Activated T-cell treated with anti-CD3 and anti-CD28 coated beads for 4 hours (primary cell): Measurements from ENCODE around the gene PAX2.
"Not testable (repeated sequence)": the region's sequence is repeated elsewhere in the genome, so short reads cannot be mapped to it uniquely, and the experiment has no call there.

Experiments used
- DNase-seq: peaks from one replicate; pipeline ENCODE4 v3.0.0-alpha.2; 2020

PAX2 gene

GRCh38 chr10:100744987-100745881, at the start of gene PAX2:
Gene PAX2 (plus strand): TSS chr10:100745582. CDS start chr10:100746261, 679 bp downstream.
- no peak for DNase-seq

GRCh38 chr10:100696477-100696901, 48.9 kb upstream of the PAX2 start:
- no peak for DNase-seq

GRCh38 chr10:100697070-100697469, 48.3 kb upstream of the PAX2 start:
- DNase-seq = no peak

GRCh38 chr10:100697631-100698030, 47.8 kb upstream of the PAX2 start:
- no peak for DNase-seq

GRCh38 chr10:100701704-100702103, 43.7 kb upstream of the PAX2 start:
- not testable (repeated sequence) for DNase-seq

- DNase-seq = no peak
Measured at GRCh38 chr10:100705139-100705538, 40.2 kb upstream of the PAX2 start.

GRCh38 chr10:100707261-100707848, 38.0 kb upstream of the PAX2 start:
- no peak for DNase-seq

GRCh38 chr10:100709146-100710082, 36.0 kb upstream of the PAX2 start:
- no peak for DNase-seq

- no peak for DNase-seq
Measured at GRCh38 chr10:100710151-100710871, 35.1 kb upstream of the PAX2 start.

GRCh38 chr10:100713049-100713858, 32.1 kb upstream of the PAX2 start:
- no peak for DNase-seq

- no peak for DNase-seq
Measured at GRCh38 chr10:100713859-100714565, 31.4 kb upstream of the PAX2 start.

- DNase-seq = no peak
Measured at GRCh38 chr10:100714566-100714950, 30.8 kb upstream of the PAX2 start.

GRCh38 chr10:100715101-100715444, 30.3 kb upstream of the PAX2 start:
- no peak for DNase-seq

GRCh38 chr10:100715445-100716385, 29.7 kb upstream of the PAX2 start:
- DNase-seq = no peak

GRCh38 chr10:100717166-100717565, 28.2 kb upstream of the PAX2 start:
- DNase-seq = no peak

GRCh38 chr10:100718197-100718742, 27.1 kb upstream of the PAX2 start:
- no peak for DNase-seq

- no peak for DNase-seq
Measured at GRCh38 chr10:100723180-100723579, 22.2 kb upstream of the PAX2 start.

- no peak for DNase-seq
Measured at GRCh38 chr10:100723770-100724530, 21.4 kb upstream of the PAX2 start.

GRCh38 chr10:100724531-100725027, 20.8 kb upstream of the PAX2 start:
- DNase-seq = no peak
